Measurements from ENCODE around the gene GEMIN7. TPM values are rescaled to one million over a fixed set of nuclear protein-coding genes. Genes with fewer than 3 reads are reported as not detected.

GEMIN7 gene
- total RNA-seq, 2 experiments from 2014 or later = 29.8 to 30.1 TPM

GRCh38 chr19:45063851-45064801 is 14.9 kb upstream of the GEMIN7 start:
- POLR2A ChIA-PET = interaction anchor here (0.9 to 1.2 kb wide), 2 partner anchors 13 to 25 kb away, joined by 3 to 4 read pairs; partner anchors contain the start of gene CLASRP
- no peak overlapping the region for H3K4me3 Mint-ChIP-seq
- peaks cover 29% of the 10 kb centered on the region for H3K36me3 Mint-ChIP-seq
- intact Hi-C loops (cut with micrococcal nuclease) = no loop called here
- no peaks in the 10 kb centered on the region for H3K9me3 Mint-ChIP-seq
- no peaks in the 10 kb centered on the region for H3K4me1 Mint-ChIP-seq (ENCODE audit: low read depth)
- no peaks in the 10 kb centered on the region for H3K27me3 Mint-ChIP-seq
- CTCF ChIA-PET = interaction anchor here (0.6 kb wide), 2 partner anchors 83 to 99 kb away, joined by 3 read pairs; no protein-coding TSS in a partner anchor
- no peak for DNase-seq
- no peak overlapping the region for H3K27ac Mint-ChIP-seq

- ChIA-PET POLR2A (interaction anchor here (0.6 kb wide), 1 partner anchor 738 kb away, joined by 4 read pairs; no protein-coding TSS in a partner anchor), CTCF (interaction anchor here (2.4 kb wide), 1 partner anchor 7 kb away, joined by 8 read pairs; no protein-coding TSS in a partner anchor)
- no peak for DNase-seq
- Mint-ChIP-seq H3K4me3 (no peak overlapping the region), H3K36me3 (peaks cover 25% of the 10 kb centered on the region), H3K27me3 (no peaks in the 10 kb centered on the region), H3K27ac (no peak overlapping the region), H3K9me3 (no peaks in the 10 kb centered on the region), H3K4me1 (ENCODE audit: low read depth) (no peaks in the 10 kb centered on the region)
- intact Hi-C loops (cut with micrococcal nuclease) = no loop called here
Observed at GRCh38 chr19:45066921-45067661, 12.0 kb upstream of the GEMIN7 start.

- ChIA-PET POLR2A (interaction anchor here (1.2 kb wide), 1 partner anchor 29 kb away, joined by 4 read pairs; the partner anchor contains the start of gene CLASRP), CTCF (interaction anchor here (0.7 to 2.4 kb wide), 2 partner anchors 8 to 79 kb away, joined by 4 to 8 read pairs; no protein-coding TSS in a partner anchor)
- intact Hi-C loops (cut with micrococcal nuclease) = no loop called here
- Mint-ChIP-seq H3K27ac (no peak overlapping the region), H3K27me3 (no peaks in the 10 kb centered on the region), H3K9me3 (no peaks in the 10 kb centered on the region), H3K4me3 (no peak overlapping the region), H3K36me3 (peaks cover 23% of the 10 kb centered on the region), H3K4me1 (ENCODE audit: low read depth) (no peaks in the 10 kb centered on the region)
- DNase-seq = no peak
Observed at GRCh38 chr19:45068041-45068440, 11.0 kb upstream of the GEMIN7 start.

- Mint-ChIP-seq H3K4me3 (no peak overlapping the region), H3K36me3 (peaks cover 23% of the 10 kb centered on the region), H3K27me3 (no peaks in the 10 kb centered on the region), H3K27ac (no peak overlapping the region), H3K9me3 (no peaks in the 10 kb centered on the region), H3K4me1 (ENCODE audit: low read depth) (no peaks in the 10 kb centered on the region)
- DNase-seq = no peak
- intact Hi-C loops (cut with micrococcal nuclease) = no loop called here
- ChIA-PET POLR2A (interaction anchor here (1.2 kb wide), 1 partner anchor 30 kb away, joined by 4 read pairs; the partner anchor contains the start of gene CLASRP), CTCF (interaction anchor here (2.4 kb wide), 1 partner anchor 9 kb away, joined by 8 read pairs; no protein-coding TSS in a partner anchor)
Observed at GRCh38 chr19:45069056-45069455, 10.0 kb upstream of the GEMIN7 start.

GRCh38 chr19:45070214-45070613 is 8.8 kb upstream of the GEMIN7 start:
- CTCF ChIA-PET = no interaction called here
- intact Hi-C loops (cut with micrococcal nuclease) = no loop called here
- Mint-ChIP-seq H3K4me1 (ENCODE audit: low read depth) (peaks cover 4% of the 10 kb centered on the region), H3K27me3 (no peaks in the 10 kb centered on the region), H3K9me3 (no peaks in the 10 kb centered on the region), H3K36me3 (peaks cover 21% of the 10 kb centered on the region), H3K27ac (no peak overlapping the region), H3K4me3 (no peak overlapping the region)
- no peak for DNase-seq
- POLR2A ChIA-PET = interaction anchor here (1.3 kb wide), 1 partner anchor 31 kb away, joined by 3 read pairs; the partner anchor contains the start of gene CLASRP

- DNase-seq = no peak
- POLR2A ChIA-PET = interaction anchor here (1.3 kb wide), 1 partner anchor 32 kb away, joined by 3 read pairs; the partner anchor contains the start of gene CLASRP
- H3K27me3 Mint-ChIP-seq = no peaks in the 10 kb centered on the region
- H3K36me3 Mint-ChIP-seq = peaks cover 21% of the 10 kb centered on the region
- CTCF ChIA-PET = interaction anchor here (1.9 kb wide), 1 partner anchor 12 kb away, joined by 9 read pairs; no protein-coding TSS in a partner anchor
- no peak overlapping the region for H3K4me3 Mint-ChIP-seq
- intact Hi-C loops (cut with micrococcal nuclease) = no loop called here
- peaks cover 4% of the 10 kb centered on the region for H3K4me1 Mint-ChIP-seq (ENCODE audit: low read depth)
- H3K9me3 Mint-ChIP-seq = no peaks in the 10 kb centered on the region
- no peak overlapping the region for H3K27ac Mint-ChIP-seq
Observed at GRCh38 chr19:45070861-45071544, 8.1 kb upstream of the GEMIN7 start.

- Mint-ChIP-seq H3K9me3 (no peaks in the 10 kb centered on the region), H3K36me3 (peaks cover 21% of the 10 kb centered on the region), H3K27ac (no peak overlapping the region), H3K27me3 (no peaks in the 10 kb centered on the region), H3K4me1 (ENCODE audit: low read depth) (peaks cover 5% of the 10 kb centered on the region), H3K4me3 (no peak overlapping the region)
- CTCF ChIA-PET = interaction anchor here (1.9 kb wide), 1 partner anchor 12 kb away, joined by 9 read pairs; no protein-coding TSS in a partner anchor
- intact Hi-C loops (cut with micrococcal nuclease) = no loop called here
- no peak for DNase-seq
- POLR2A ChIA-PET = interaction anchor here (1.3 kb wide), 1 partner anchor 33 kb away, joined by 3 read pairs; the partner anchor contains the start of gene CLASRP
Observed at GRCh38 chr19:45071545-45071938, 7.5 kb upstream of the GEMIN7 start.

GRCh38 chr19:45071969-45072790 is 6.9 kb upstream of the GEMIN7 start:
- intact Hi-C loops (cut with micrococcal nuclease) = no loop called here
- ChIA-PET CTCF (interaction anchor here (1.9 kb wide), 1 partner anchor 13 kb away, joined by 9 read pairs; no protein-coding TSS in a partner anchor), POLR2A (no interaction called here)
- H3K4me3 Mint-ChIP-seq = no peak overlapping the region
- H3K27me3 Mint-ChIP-seq = no peaks in the 10 kb centered on the region
- H3K4me1 Mint-ChIP-seq (ENCODE audit: low read depth) = peaks cover 12% of the 10 kb centered on the region
- H3K9me3 Mint-ChIP-seq = no peaks in the 10 kb centered on the region
- H3K36me3 Mint-ChIP-seq = peaks cover 16% of the 10 kb centered on the region
- no peak overlapping the region for H3K27ac Mint-ChIP-seq
- DNase-seq = no peak

- peaks cover 26% of the 10 kb centered on the region for H3K4me1 Mint-ChIP-seq (ENCODE audit: low read depth)
- POLR2A ChIA-PET = no interaction called here
- CTCF ChIA-PET = interaction anchor here (1.2 to 1.7 kb wide), 2 partner anchors 15 to 52 kb away, joined by 3 to 9 read pairs; no protein-coding TSS in a partner anchor
- intact Hi-C loops (cut with micrococcal nuclease) = loop anchor here (5.0 kb wide), 1 partner anchor 102 kb away; the partner anchor contains the start of genes BLOC1S3 and TRAPPC6A
- no peaks in the 10 kb centered on the region for H3K27me3 Mint-ChIP-seq
- H3K27ac Mint-ChIP-seq = peak overlapping the region; percentile 56
- H3K36me3 Mint-ChIP-seq = peaks cover 15% of the 10 kb centered on the region
- H3K4me3 Mint-ChIP-seq = peak overlapping the region; percentile 38
- DNase-seq = no peak
- H3K9me3 Mint-ChIP-seq = no peaks in the 10 kb centered on the region
Observed at GRCh38 chr19:45074744-45075300, 4.2 kb upstream of the GEMIN7 start.

- Mint-ChIP-seq H3K4me1 (ENCODE audit: low read depth) (peaks cover 29% of the 10 kb centered on the region), H3K36me3 (peaks cover 10% of the 10 kb centered on the region), H3K4me3 (peak overlapping the region; percentile 78), H3K9me3 (no peaks in the 10 kb centered on the region), H3K27ac (peak overlapping the region; percentile 51), H3K27me3 (no peaks in the 10 kb centered on the region)
- POLR2A ChIA-PET = interaction anchor here (2.6 kb wide), 1 partner anchor 17 kb away, joined by 9 read pairs; the partner anchor contains the start of gene PPP1R37
- intact Hi-C loops (cut with micrococcal nuclease) = loop anchor here (1.0 to 5.0 kb wide), 2 partner anchors 58 to 102 kb away; partner anchors contain the start of genes BLOC1S3 and TRAPPC6A
- DNase-seq = peak; percentile 67
- CTCF ChIA-PET = interaction anchor here (1.2 to 1.7 kb wide), 2 partner anchors 16 to 51 kb away, joined by 3 to 9 read pairs; no protein-coding TSS in a partner anchor
Observed at GRCh38 chr19:45075301-45076028, 3.6 kb upstream of the GEMIN7 start.

Data from activated CD4-positive, alpha-beta memory T cell treated with anti-CD3 and anti-CD28 coated beads for 36 hours (primary cell).